ENCODE measurements around the gene CDK14.

GRCh38 chr7:90597563-90598253, 1.6 kb downstream of the CDK14 start:
- TF ChIP-seq, protein P1, sequence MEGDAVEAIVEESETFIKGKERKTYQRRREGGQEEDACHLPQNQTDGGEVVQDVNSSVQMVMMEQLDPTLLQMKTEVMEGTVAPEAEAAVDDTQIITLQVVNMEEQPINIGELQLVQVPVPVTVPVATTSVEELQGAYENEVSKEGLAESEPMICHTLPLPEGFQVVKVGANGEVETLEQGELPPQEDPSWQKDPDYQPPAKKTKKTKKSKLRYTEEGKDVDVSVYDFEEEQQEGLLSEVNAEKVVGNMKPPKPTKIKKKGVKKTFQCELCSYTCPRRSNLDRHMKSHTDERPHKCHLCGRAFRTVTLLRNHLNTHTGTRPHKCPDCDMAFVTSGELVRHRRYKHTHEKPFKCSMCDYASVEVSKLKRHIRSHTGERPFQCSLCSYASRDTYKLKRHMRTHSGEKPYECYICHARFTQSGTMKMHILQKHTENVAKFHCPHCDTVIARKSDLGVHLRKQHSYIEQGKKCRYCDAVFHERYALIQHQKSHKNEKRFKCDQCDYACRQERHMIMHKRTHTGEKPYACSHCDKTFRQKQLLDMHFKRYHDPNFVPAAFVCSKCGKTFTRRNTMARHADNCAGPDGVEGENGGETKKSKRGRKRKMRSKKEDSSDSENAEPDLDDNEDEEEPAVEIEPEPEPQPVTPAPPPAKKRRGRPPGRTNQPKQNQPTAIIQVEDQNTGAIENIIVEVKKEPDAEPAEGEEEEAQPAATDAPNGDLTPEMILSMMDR (IDR thresholded peaks at IDR 0.05; ENCODE audit: borderline replicate concordance, extremely low read depth, low read length, poor library complexity, severe bottlenecking), result no peak
- TF ChIP-seq EZH2 (IDR thresholded peaks at IDR 0.05; ENCODE audit: borderline replicate concordance, low read depth, low read length, severe bottlenecking), result no peak

All from DND-41 (cell line).